Activated CD8-positive, alpha-beta memory T cell treated with anti-CD3 and anti-CD28 coated beads, Interleukin-2, amount 10 ng/mL, durations not matched to agents 7 days and 5 days (primary cell): ENCODE results near the gene SETD2. TPM values are rescaled to one million over a fixed set of nuclear protein-coding genes. Genes with fewer than 3 reads are reported as not detected.
A peak's percentile ranks its signal among the peaks of the same experiment; 100 is the strongest.

ENCODE experiments used
- ATAC-seq: fragments of 150-1000 bp; cut with Tn5 transposase; one replicate; pipeline ENCODE4 v1.10.0; 2021; ENCODE audit warnings: moderate library complexity
- CTCF ChIA-PET: fragments of 350-600 bp; sonication (Branson Sonifier 250); formaldehyde crosslinking; loops from one replicate; lab custom pipeline; 2021; ENCODE audit warnings: antibody characterized with exemption; lab: Charles Lee
- DNase-seq: peaks from one replicate; pipeline ENCODE4 v3.0.0-alpha.2; 2020
- H3K27ac Mint-ChIP-seq: one replicate; pipeline ENCODE4 v1.8.0; 2021; ENCODE audit warnings: mild to moderate bottlenecking, mixed read lengths
- H3K27me3 Mint-ChIP-seq: one replicate; pipeline ENCODE4 v1.8.0; 2021; ENCODE audit warnings: mixed read lengths
- H3K36me3 Mint-ChIP-seq: one replicate; pipeline ENCODE4 v1.8.0; 2021; ENCODE audit warnings: mild to moderate bottlenecking, mixed read lengths
- H3K4me1 Mint-ChIP-seq: one replicate; pipeline ENCODE4 v1.8.0; 2021; ENCODE audit warnings: mixed read lengths
- H3K4me3 Mint-ChIP-seq: one replicate; pipeline ENCODE4 v1.8.0; 2021; ENCODE audit warnings: mild to moderate bottlenecking, moderate library complexity, mixed read lengths
- H3K9me3 Mint-ChIP-seq: one replicate; pipeline ENCODE4 v1.8.0; 2022; ENCODE audit warnings: low read depth, mixed read lengths
- total RNA-seq, 2 experiments: library from RNA; stranded (reverse); gene quantifications; one replicate each; pipeline ENCODE4 v1.2.3, GENCODE V29; 2021

Gene SETD2
- total RNA-seq, 2 experiments from 2014 or later, result 38.0 to 43.3 TPM

DNA sequence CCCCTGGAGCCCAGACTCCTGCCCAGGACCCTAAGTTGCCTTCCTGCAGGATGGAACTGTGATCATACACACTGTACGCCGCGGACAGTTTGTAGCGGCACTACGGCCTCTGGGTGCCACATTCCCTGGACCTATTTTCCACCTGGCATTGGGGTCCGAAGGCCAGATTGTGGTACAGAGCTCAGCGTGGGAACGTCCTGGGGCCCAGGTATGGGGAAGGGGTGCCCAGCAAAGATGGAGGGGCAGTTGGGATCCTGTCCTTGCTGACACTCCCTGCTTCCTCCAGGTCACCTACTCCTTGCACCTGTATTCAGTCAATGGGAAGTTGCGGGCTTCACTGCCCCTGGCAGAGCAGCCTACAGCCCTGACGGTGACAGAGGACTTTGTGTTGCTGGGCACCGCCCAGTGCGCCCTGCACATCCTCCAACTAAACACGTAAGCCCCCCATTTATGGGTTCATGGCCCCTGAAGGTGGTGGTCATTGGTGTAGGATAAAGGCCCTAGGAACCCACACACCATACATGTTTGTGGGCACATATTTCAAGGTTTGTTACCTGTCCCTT is 155.6 kb downstream of the SETD2 start:
- Mint-ChIP-seq H3K4me3 (peak overlapping the region; percentile 25), H3K36me3 (peaks cover 18% of the 10 kb centered on the region), H3K4me1 (peaks cover 28% of the 10 kb centered on the region), H3K27me3 (no peaks in the 10 kb centered on the region), H3K9me3 (no peaks in the 10 kb centered on the region), H3K27ac (peak overlapping the region; percentile 60)
- ATAC-seq (no peak), DNase-seq (no peak)
- CTCF ChIA-PET, result interaction anchor here (1.3 to 1.5 kb wide), 2 partner anchors 9 to 85 kb away, joined by 3 read pairs; no protein-coding TSS in a partner anchor

DNA sequence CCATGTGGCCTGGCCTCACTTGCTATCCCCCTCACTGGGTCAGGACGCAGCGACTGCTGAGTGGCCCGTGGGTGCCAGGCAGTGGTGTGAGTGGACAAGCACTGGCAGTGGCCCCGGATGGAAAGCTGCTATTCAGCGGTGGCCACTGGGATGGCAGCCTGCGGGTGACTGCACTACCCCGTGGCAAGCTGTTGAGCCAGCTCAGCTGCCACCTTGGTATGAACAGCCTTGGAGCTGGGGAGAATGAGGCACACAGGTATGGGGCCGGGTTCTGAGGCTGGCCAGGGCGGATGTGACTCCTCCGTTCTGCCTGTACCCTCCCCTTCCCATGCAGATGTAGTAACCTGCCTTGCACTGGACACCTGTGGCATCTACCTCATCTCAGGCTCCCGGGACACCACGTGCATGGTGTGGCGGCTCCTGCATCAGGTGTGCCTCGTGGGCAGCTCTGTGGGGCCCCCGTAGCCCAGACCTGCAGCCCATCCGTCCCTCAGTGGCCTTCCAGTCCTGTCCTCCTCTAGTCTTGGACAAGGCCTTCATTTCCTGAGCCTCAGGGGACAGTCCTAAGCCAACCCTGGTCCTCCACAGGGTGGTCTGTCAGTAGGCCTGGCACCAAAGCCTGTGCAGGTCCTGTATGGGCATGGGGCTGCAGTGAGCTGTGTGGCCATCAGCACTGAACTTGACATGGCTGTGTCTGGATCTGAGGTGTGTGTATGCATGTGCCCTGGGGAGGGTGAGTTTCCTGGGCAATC is 156.3 kb downstream of the SETD2 start:
- ATAC-seq (no peak), DNase-seq (no peak)
- no peaks in the 10 kb centered on the region for H3K9me3 Mint-ChIP-seq
- peaks cover 27% of the 10 kb centered on the region for H3K4me1 Mint-ChIP-seq
- CTCF ChIA-PET, result interaction anchor here (1.3 to 1.6 kb wide), 3 partner anchors 10 to 84 kb away, joined by 3 to 4 read pairs (median 3); no protein-coding TSS in a partner anchor
- no peaks in the 10 kb centered on the region for H3K27me3 Mint-ChIP-seq
- no peak overlapping the region for H3K4me3 Mint-ChIP-seq
- peaks cover 20% of the 10 kb centered on the region for H3K36me3 Mint-ChIP-seq
- H3K27ac Mint-ChIP-seq, result no peak overlapping the region

DNA sequence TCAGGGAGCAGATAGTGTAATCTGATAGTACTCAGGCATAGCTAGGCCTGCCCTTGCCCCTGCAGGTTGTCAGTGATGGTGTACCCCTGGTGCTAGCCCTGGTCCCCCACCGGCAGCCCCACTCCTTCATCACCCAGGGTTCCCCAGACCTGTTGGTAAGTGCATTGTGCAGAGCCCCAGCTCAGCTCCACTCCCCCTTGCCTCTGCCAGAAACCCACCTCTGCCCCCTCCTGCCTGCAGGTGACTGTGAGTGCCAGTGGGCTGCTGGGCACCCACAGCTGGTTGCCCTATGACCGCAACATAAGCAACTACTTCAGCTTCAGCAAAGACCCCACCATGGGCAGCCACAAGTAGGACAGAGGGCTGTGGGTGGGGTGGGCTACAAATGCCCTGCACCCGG is 156.9 kb downstream of the SETD2 start:
- CTCF ChIA-PET, result interaction anchor here (1.3 to 1.6 kb wide), 3 partner anchors 13 to 97 kb away, joined by 3 to 4 read pairs (median 4); no protein-coding TSS in a partner anchor
- Mint-ChIP-seq H3K4me3 (no peak overlapping the region), H3K4me1 (peaks cover 26% of the 10 kb centered on the region), H3K27me3 (no peaks in the 10 kb centered on the region), H3K36me3 (peaks cover 22% of the 10 kb centered on the region), H3K27ac (peak overlapping the region; percentile 52), H3K9me3 (no peaks in the 10 kb centered on the region)
- no peak for ATAC-seq
- DNase-seq, result no peak

DNA sequence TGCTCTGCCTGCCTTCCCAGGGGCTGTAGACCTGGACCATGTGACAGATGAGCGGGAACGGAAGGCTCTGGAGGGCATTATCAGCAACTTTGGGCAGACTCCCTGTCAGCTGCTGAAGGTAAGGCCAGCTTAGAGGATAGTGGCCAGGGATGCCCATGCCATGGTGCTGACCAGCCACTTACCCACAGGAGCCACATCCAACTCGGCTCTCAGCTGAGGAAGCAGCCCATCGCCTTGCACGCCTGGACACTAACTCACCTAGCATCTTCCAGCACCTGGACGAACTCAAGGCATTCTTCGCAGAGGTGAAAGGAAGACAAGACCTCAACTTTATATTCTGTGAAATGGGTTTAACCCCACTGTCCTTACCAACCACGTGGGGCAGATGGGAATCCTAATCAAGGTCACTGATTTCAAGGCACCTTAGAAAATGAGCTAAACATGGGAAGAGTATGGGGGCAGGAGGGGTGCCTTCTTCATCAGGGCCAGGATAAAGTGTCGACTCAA is 157.7 kb downstream of the SETD2 start:
- Mint-ChIP-seq H3K36me3 (peaks cover 26% of the 10 kb centered on the region), H3K27ac (no peak overlapping the region), H3K27me3 (no peaks in the 10 kb centered on the region), H3K4me1 (peaks cover 20% of the 10 kb centered on the region), H3K4me3 (no peak overlapping the region), H3K9me3 (no peaks in the 10 kb centered on the region)
- CTCF ChIA-PET, result interaction anchor here (1.3 to 1.6 kb wide), 2 partner anchors 13 to 97 kb away, joined by 4 read pairs; no protein-coding TSS in a partner anchor
- DNase-seq, result no peak
- ATAC-seq, result no peak

DNA sequence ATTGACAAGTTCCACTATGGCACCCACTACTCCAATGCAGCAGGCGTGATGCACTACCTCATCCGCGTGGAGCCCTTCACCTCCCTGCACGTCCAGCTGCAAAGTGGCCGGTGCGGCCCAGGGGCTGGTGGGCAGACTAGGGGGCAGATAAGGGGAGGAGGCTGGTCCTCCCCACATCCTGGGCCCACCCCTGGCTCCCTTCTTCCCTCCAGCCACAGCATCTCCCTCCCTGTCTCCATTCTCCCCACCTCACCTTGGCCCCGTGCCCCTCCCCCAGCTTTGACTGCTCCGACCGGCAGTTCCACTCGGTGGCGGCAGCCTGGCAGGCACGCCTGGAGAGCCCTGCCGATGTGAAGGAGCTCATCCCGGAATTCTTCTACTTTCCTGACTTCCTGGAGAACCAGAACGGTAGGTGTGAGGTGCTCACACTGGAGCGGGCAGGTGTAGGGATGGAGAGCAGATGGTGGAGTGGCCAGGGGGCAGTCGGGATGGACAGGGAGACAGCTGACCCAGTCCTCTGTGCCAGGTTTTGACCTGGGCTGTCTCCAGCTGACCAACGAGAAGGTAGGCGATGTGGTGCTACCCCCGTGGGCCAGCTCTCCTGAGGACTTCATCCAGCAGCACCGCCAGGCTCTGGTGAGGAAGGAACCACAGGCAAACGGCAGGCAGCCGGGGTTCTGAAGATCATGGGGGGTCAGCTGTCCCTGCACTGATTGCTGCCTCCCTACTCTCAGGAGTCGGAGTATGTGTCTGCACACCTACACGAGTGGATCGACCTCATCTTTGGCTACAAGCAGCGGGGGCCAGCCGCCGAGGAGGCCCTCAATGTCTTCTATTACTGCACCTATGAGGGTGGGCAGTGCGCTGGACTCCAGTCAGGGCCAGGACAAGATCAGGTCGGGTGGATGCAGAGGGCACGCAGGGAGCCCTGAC is 158.4 kb downstream of the SETD2 start:
- no peak for ATAC-seq
- Mint-ChIP-seq H3K4me3 (no peak overlapping the region), H3K27me3 (no peaks in the 10 kb centered on the region), H3K36me3 (peaks cover 28% of the 10 kb centered on the region), H3K4me1 (peaks cover 16% of the 10 kb centered on the region), H3K9me3 (no peaks in the 10 kb centered on the region), H3K27ac (no peak overlapping the region)
- no peak for DNase-seq
- CTCF ChIA-PET, result interaction anchor here (1.3 to 1.6 kb wide), 2 partner anchors 12 to 96 kb away, joined by 4 read pairs; no protein-coding TSS in a partner anchor

DNA sequence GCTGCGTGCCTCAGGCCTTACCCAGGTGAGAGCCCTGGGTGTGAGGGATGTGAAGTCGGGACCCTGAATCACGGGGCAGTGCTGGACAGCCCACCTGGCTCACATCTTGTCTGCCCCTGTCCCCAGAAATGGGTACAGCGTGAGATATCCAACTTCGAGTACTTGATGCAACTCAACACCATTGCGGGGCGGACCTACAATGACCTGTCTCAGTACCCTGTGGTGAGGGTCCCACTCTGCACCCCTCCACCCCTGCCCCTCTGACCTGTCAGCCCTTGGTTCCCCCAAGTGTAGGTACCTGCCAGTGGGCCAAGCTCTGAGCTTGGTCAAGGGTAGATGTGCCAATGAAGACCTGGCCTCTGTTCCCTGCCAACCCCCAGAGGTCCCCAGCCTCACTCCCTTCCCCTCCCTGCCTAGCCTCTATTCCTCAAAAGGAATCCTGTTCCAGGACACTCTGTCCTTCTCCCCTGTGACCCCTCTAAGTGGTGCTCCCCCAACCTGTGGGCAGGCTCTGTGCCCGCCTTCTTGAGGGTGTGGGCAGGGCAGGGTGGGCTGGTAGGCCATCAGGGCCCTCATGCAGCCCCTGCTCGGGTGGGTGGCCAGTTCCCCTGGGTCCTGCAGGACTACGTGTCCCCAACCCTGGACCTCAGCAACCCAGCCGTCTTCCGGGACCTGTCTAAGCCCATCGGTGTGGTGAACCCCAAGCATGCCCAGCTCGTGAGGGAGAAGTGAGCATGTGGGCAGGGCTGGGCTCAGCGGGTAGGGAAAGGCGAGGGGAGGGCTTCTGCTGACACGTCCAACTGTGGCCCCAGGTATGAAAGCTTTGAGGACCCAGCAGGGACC is 159.3 kb downstream of the SETD2 start:
- DNase-seq (no peak), ATAC-seq (no peak)
- peaks cover 18% of the 10 kb centered on the region for H3K4me1 Mint-ChIP-seq
- no peaks in the 10 kb centered on the region for H3K9me3 Mint-ChIP-seq
- CTCF ChIA-PET, result no interaction called here
- no peaks in the 10 kb centered on the region for H3K27me3 Mint-ChIP-seq
- H3K27ac Mint-ChIP-seq, result no peak overlapping the region
- no peak overlapping the region for H3K4me3 Mint-ChIP-seq
- peaks cover 36% of the 10 kb centered on the region for H3K36me3 Mint-ChIP-seq

DNA sequence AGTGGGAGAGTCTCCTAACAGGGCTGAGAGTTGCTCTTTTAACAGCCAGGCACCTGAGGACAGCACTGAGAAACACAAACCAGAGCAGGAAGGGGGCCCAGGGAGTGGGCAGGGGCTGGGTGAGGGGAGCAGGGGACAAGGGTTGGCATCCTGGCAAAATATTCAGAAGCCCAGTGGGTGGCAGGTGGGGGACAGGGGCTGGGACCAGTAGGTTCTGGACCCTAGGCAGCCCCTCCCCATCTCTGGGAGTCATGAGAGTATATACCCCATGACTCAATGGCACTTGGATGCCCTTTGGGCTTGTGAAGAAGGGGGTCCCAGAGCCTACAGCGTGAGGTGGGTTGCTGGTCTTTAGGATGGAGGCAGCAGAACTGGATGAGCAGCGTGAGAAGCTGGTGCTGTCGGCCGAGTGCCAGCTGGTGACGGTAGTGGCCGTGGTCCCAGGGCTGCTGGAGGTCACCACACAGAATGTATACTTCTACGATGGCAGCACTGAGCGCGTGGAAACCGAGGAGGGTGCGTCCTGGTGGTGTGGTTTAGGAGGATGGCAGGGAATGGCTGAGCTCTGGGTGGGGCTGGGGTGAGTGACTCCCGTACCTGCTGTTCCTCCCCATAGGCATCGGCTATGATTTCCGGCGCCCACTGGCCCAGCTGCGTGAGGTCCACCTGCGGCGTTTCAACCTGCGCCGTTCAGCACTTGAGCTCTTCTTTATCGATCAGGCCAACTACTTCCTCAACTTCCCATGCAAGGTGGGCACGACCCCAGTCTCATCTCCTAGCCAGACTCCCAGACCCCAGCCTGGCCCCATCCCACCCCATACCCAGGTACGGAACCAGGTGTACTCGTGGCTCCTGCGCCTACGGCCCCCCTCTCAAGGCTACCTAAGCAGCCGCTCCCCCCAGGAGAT is 160.2 kb downstream of the SETD2 start:
- no peak overlapping the region for H3K27ac Mint-ChIP-seq

DNA sequence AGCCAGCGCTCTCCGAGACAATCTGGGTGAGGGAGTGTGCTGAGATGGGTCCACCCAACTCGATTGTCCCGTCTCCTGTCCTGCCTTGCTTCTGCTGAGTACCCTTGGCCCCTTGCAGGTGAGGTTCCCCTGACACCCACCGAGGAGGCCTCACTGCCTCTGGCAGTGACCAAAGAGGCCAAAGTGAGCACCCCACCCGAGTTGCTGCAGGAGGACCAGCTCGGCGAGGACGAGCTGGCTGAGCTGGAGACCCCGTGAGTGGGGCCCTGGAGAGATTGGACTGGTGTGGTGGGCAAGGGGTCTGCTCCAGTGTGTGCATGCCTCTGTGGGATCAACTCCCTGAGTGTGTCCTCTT is 160.9 kb downstream of the SETD2 start:
- ATAC-seq (no peak), DNase-seq (no peak)
- Mint-ChIP-seq H3K27ac (no peak overlapping the region), H3K36me3 (peaks cover 37% of the 10 kb centered on the region), H3K4me1 (peaks cover 13% of the 10 kb centered on the region), H3K9me3 (no peaks in the 10 kb centered on the region), H3K27me3 (no peaks in the 10 kb centered on the region), H3K4me3 (no peak overlapping the region)
- CTCF ChIA-PET, result no interaction called here

More for the DNA sequence above, 160.2 kb downstream of the SETD2 start:
- Mint-ChIP-seq H3K27me3 (no peaks in the 10 kb centered on the region), H3K4me3 (no peak overlapping the region), H3K9me3 (no peaks in the 10 kb centered on the region), H3K4me1 (peaks cover 16% of the 10 kb centered on the region), H3K36me3 (peaks cover 36% of the 10 kb centered on the region)
- DNase-seq, result no peak
- CTCF ChIA-PET, result no interaction called here
- no peak for ATAC-seq

DNA sequence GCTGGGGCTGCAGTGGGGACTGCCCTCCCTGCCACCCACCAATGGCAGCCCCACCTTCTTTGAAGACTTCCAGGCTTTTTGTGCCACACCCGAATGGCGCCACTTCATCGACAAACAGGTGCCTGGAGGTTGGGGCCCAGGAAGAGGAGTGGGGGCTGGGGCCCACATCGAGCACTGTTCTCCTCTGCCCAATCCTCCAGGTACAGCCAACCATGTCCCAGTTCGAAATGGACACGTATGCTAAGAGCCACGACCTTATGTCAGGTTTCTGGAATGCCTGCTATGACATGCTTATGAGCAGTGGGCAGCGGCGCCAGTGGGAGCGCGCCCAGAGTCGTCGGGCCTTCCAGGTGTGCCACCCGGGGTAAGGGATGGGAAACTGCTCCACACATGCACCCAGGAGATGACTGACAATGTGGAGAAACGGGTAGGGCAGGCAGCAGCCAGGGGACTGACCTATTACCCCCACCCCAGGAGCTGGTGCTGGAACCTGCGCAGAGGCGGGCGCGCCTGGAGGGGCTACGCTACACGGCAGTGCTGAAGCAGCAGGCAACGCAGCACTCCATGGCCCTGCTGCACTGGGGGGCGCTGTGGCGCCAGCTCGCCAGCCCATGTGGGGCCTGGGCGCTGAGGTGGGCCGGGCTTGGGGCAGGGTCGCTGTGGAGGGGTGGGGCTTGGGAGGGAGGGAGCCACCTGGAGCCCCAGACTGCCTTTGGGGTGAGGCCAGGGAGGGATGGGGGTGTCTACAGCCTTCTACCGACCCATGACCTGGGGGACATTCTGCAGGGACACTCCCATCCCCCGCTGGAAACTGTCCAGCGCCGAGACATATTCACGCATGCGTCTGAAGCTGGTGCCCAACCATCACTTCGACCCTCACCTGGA is 161.5 kb downstream of the SETD2 start:
- CTCF ChIA-PET, result no interaction called here
- Mint-ChIP-seq H3K9me3 (no peaks in the 10 kb centered on the region), H3K27ac (no peak overlapping the region), H3K36me3 (peaks cover 40% of the 10 kb centered on the region), H3K4me1 (peaks cover 13% of the 10 kb centered on the region), H3K4me3 (no peak overlapping the region), H3K27me3 (no peaks in the 10 kb centered on the region)
- ATAC-seq, result no peak
- no peak for DNase-seq

DNA sequence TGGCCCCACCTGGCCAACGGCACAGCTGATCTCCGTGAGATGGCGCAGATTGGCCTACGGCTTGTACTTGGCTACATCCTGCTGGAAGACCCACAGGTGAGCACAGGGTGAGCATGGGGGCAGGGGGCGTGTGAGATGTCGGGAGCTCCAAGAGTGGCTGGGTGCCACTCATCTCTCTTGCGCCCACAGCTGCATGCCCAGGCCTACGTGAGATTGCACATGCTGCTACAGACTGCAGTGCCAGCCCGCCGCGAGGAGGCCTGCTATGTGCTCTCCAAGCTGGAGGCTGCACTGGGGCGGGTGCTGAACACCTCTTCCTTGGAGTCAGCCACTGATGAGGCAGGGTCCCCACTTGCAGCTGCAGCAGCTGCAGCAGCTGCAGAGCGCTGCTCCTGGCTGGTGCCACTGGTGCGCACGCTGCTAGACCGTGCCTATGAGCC is 162.2 kb downstream of the SETD2 start:
- Mint-ChIP-seq H3K27ac (no peak overlapping the region), H3K9me3 (no peaks in the 10 kb centered on the region), H3K27me3 (no peaks in the 10 kb centered on the region), H3K4me1 (peaks cover 20% of the 10 kb centered on the region), H3K36me3 (peaks cover 46% of the 10 kb centered on the region), H3K4me3 (no peak overlapping the region)
- CTCF ChIA-PET, result no interaction called here
- DNase-seq (no peak), ATAC-seq (no peak)
